ENCODE data around the gene FHIP1A. TPM values are rescaled to one million over a fixed set of nuclear protein-coding genes. Genes with fewer than 3 reads are reported as not detected.

The FHIP1A gene
- total and polyA plus RNA-seq, 2 of the 13 experiments (the other 11 are each of a cell fraction or from before 2014, with no cell fraction given): 4.1 to 6.2 TPM

GRCh38 chr4:151408630-151409469 is at the start of gene FHIP1A (continued):
- TF ChIP-seq, protein P1, sequence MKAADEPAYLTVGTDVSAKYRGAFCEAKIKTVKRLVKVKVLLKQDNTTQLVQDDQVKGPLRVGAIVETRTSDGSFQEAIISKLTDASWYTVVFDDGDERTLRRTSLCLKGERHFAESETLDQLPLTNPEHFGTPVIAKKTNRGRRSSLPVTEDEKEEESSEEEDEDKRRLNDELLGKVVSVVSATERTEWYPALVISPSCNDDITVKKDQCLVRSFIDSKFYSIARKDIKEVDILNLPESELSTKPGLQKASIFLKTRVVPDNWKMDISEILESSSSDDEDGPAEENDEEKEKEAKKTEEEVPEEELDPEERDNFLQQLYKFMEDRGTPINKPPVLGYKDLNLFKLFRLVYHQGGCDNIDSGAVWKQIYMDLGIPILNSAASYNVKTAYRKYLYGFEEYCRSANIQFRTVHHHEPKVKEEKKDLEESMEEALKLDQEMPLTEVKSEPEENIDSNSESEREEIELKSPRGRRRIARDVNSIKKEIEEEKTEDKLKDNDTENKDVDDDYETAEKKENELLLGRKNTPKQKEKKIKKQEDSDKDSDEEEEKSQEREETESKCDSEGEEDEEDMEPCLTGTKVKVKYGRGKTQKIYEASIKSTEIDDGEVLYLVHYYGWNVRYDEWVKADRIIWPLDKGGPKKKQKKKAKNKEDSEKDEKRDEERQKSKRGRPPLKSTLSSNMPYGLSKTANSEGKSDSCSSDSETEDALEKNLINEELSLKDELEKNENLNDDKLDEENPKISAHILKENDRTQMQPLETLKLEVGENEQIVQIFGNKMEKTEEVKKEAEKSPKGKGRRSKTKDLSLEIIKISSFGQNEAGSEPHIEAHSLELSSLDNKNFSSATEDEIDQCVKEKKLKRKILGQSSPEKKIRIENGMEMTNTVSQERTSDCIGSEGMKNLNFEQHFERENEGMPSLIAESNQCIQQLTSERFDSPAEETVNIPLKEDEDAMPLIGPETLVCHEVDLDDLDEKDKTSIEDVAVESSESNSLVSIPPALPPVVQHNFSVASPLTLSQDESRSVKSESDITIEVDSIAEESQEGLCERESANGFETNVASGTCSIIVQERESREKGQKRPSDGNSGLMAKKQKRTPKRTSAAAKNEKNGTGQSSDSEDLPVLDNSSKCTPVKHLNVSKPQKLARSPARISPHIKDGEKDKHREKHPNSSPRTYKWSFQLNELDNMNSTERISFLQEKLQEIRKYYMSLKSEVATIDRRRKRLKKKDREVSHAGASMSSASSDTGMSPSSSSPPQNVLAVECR (CRISPR knock-in tag; IDR thresholded peaks at IDR 0.05; ENCODE audit: borderline replicate concordance): peak; percentile 61; the same call in 1 of the 2 replicates
- TF ChIP-seq PAF1 (CRISPR knock-in tag; IDR thresholded peaks at IDR 0.05) (no peak), ZHX1 (CRISPR knock-in tag; IDR thresholded peaks at IDR 0.05; ENCODE audit: low read depth) (no peak), GABPA (IDR thresholded peaks at IDR 0.05; ENCODE audit: low read depth, low read length) (no peak), GABPA (CRISPR knock-in tag; IDR thresholded peaks at IDR 0.05; ENCODE audit: low read depth) (no peak), ZBTB42 (CRISPR knock-in tag; IDR thresholded peaks at IDR 0.05) (no peak), ETV6 (CRISPR knock-in tag; conservative IDR thresholded peaks at IDR 0.05) (no peak), ZNF564 (CRISPR knock-in tag; IDR thresholded peaks at IDR 0.05) (peak; percentile 73; the same call in 1 of the 2 replicates), ZNF350 (CRISPR knock-in tag; IDR thresholded peaks at IDR 0.05; ENCODE audit: borderline replicate concordance, low read depth) (no peak), ZNF614 (CRISPR knock-in tag; IDR thresholded peaks at IDR 0.05; ENCODE audit: borderline replicate concordance) (no peak), ZNF207 (IDR thresholded peaks at IDR 0.05; ENCODE audit: borderline replicate concordance) (no peak), ZNF431 (CRISPR knock-in tag; IDR thresholded peaks at IDR 0.05; ENCODE audit: borderline replicate concordance, low read depth) (no peak), ZNF501 (CRISPR knock-in tag; IDR thresholded peaks at IDR 0.05) (peak; percentile 45; the same call in 1 of the 2 replicates), HOXD1 (CRISPR knock-in tag; IDR thresholded peaks at IDR 0.05) (no peak), NFATC3 (CRISPR knock-in tag; IDR thresholded peaks at IDR 0.05) (no peak)
- TF ChIP-seq, protein P2, sequence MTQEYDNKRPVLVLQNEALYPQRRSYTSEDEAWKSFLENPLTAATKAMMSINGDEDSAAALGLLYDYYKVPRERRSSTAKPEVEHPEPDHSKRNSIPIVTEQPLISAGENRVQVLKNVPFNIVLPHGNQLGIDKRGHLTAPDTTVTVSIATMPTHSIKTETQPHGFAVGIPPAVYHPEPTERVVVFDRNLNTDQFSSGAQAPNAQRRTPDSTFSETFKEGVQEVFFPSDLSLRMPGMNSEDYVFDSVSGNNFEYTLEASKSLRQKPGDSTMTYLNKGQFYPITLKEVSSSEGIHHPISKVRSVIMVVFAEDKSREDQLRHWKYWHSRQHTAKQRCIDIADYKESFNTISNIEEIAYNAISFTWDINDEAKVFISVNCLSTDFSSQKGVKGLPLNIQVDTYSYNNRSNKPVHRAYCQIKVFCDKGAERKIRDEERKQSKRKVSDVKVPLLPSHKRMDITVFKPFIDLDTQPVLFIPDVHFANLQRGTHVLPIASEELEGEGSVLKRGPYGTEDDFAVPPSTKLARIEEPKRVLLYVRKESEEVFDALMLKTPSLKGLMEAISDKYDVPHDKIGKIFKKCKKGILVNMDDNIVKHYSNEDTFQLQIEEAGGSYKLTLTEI (CRISPR knock-in tag; conservative IDR thresholded peaks at IDR 0.05): no peak
- TF ChIP-seq, protein P3, sequence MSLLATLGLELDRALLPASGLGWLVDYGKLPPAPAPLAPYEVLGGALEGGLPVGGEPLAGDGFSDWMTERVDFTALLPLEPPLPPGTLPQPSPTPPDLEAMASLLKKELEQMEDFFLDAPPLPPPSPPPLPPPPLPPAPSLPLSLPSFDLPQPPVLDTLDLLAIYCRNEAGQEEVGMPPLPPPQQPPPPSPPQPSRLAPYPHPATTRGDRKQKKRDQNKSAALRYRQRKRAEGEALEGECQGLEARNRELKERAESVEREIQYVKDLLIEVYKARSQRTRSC (CRISPR knock-in tag; IDR thresholded peaks at IDR 0.05; ENCODE audit: low read depth): no peak
- TF ChIP-seq, protein P4, sequence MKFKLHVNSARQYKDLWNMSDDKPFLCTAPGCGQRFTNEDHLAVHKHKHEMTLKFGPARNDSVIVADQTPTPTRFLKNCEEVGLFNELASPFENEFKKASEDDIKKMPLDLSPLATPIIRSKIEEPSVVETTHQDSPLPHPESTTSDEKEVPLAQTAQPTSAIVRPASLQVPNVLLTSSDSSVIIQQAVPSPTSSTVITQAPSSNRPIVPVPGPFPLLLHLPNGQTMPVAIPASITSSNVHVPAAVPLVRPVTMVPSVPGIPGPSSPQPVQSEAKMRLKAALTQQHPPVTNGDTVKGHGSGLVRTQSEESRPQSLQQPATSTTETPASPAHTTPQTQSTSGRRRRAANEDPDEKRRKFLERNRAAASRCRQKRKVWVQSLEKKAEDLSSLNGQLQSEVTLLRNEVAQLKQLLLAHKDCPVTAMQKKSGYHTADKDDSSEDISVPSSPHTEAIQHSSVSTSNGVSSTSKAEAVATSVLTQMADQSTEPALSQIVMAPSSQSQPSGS (CRISPR knock-in tag; IDR thresholded peaks at IDR 0.05): no peak

All from HepG2 (cell line).